Ammon's horn (tissue), 1 donor: Measurements from ENCODE around the gene PSD2.
A peak's percentile ranks its signal among the peaks of the same experiment; 100 is the strongest.

Experiments used
- DNase-seq: peaks from one replicate; pipeline ENCODE4 v3.0.0-alpha.2; 2016; ENCODE audit warnings: low spot score

The PSD2 gene

DNA sequence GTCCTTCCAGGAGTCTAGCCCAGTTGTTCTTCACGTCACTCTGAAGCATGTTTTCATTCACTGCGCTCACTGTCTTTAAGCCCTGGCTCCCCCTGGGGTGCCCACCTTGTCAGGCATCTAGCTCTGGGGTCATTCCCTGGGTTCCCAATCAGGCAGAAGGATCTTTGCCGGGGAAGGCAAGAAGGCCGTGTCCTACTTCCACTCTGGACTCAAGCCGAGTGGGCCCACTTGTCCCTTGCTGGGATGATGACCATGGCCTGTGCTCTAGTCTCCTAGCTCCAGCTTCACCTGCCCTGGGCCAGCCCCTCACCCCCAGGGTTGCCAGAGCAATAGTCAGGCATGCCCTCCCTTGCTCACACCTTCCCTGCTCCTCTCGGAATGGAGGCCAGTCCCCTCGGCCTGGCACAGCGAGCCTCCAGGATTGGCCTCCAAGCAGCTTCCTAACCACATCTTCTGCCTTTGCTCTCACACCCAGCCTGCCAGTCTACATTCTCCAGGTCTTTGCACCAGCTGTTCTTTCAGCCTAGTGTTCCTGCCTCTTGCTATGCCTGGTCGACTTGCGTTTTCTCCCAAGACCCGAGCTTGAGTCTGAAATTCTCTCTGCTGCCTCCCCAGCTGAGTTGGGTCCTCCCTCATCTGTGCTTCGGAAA is 32.2 kb upstream of the PSD2 start:
- peak; percentile 8 for DNase-seq

DNA sequence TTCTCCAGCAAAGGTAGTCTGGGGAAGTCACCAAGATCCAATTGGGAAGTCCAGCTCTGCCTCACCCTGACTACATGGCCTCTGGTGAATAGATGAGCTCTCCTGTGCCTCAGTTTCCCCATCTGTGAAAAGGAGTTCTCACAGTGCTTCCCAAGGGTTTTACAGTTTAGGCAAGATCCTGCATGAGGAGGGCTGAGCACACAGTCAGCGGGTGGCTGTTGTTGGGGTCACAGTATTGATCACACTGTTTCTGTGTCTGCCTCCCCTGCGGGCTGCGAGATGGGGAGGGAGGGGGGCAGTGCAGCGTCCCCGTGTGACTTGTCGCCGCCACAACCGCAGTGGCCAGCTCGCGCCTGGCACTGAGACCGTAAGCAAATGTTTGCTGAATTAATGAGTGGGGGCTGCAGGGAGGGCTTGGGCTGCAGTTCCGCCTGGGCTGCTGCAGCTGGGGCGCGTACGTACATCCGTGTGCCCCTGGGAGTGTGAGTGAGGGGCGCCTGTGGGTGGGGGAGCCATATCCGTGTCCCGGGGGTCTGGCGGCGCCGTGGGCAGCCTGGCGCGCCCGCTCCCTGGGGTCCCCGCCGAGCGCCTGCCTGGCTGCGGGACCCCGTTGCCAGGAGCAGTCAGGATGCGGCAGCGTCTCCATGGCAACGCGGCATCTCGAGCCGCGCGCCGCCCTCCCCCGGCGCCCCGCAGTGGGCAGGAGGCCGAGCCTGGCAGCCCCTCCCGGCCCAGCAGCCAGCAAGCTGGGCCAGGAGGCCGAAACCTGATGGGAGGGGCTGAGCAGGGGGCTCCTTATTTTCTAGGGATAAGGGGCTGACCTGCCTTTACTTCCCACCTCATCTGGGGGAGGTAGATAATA is 31.4 kb upstream of the PSD2 start:
- DNase-seq, result peak; percentile 88

DNA sequence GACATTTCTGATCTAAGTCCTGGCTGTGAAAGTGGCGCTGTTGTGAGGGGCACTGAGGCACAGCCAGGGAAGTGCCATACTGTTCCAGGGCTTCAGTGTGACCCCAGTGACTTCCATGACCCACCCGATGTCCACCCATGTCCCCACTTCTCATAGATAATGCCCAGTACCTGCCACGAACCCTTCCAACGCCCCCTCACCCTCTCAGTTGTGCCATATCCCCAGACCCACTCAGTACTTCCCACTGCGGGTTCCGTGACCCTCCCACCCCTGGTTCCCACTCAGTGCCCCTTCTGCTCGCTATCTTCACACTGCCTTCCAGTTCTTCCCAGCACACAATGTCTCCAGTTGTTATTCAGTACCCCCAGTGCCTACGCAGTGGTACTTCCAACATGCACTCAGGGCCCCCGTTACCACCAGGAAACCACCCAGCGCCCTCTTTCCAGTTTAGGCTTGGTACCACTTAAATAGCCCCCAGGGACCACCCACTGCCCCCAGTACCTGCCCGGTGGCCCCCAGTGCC is 30.7 kb upstream of the PSD2 start:
- DNase-seq, result peak; percentile 40

DNA sequence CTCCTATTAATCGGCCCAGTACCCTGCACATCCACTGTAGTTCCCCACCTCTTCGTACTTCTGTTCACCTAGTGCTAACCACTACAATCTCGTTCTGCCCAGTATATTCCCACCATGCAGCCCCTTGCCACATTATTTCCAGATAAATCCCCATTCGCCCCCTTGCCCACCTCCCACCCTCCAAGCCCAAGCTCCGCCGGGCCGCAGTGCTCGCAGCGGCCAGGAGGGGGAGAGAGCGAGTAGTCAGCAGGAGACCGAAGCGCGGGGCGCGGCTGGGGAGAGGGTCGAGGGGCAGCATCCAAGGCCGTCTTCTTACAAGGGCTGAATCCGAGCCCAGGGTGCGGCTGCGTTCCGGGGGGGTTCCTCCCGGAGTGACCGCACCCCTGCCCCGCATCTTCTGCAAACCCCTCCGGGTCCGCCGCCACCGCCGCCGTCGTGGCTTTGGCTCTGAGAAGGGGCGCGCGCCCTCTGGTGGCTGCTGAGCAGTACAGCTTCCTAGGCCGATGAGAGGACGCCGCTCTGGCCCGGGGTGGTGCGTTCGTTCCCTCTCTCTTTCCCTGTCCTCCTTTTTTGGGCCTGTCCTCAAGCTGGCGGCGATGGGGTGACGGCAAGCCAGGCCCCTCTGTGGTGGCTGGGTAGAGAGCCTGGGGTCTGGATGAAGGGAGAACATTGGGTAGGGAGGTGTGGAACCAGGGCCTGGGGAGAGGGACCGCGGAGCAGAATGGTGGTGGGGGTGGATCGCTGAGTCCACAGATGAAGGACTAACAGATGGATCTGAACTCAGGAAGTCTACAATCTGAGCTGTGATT is 30.0 kb upstream of the PSD2 start:
- peak; percentile 88 for DNase-seq

DNA sequence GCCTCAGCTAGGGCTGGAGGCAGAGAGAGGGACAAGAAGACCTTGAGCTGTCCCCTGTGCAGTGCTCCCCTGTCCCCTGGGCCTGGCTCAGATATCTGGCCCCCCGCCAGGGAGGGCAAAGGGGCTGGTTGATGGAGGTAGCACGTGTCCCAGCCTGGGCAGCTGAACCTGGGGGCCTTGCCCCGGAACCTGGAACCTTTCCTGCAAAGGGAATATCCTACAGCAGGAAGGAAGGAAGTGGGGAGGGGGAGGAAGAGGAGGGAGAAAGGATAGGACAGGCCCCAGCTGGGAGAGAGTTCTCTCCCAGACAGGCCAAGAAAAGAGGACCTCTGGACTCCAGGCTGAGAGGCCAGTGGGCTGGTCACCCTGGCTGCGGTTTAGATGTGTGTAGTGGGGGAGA is 27.6 kb upstream of the PSD2 start:
- DNase-seq, result no peak

DNA sequence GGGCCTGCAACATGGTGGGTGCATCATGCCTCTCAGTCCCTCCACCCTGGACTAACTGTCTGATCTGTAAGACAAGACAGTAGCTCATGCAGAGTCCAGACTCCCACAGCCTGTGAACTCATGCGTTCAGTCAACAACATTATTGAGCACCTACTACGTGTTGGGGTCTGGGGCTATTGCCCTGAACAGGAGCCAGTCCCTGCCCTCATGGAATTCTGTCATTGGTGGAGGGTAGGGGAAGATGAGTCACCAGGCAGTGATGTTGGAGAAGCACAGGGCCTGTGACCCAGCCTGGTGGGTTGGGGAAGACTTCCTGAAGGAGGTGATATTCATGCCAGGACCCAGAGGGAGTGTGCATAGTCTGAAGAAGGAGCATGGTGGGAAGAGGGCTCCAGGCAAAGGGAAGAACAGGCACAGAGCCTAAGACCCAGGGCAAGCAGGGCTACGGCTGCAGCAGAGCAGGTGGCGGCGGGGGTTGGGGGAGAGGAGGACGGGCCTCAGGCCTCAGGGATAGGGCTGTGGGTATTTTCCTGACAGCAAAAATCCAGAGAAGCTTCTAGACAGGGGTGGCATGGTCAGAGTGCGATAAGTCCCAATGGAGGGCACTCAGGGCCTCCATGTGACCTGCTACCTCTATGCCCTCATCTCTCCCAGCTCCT is 26.7 kb upstream of the PSD2 start:
- DNase-seq, result no peak

DNA sequence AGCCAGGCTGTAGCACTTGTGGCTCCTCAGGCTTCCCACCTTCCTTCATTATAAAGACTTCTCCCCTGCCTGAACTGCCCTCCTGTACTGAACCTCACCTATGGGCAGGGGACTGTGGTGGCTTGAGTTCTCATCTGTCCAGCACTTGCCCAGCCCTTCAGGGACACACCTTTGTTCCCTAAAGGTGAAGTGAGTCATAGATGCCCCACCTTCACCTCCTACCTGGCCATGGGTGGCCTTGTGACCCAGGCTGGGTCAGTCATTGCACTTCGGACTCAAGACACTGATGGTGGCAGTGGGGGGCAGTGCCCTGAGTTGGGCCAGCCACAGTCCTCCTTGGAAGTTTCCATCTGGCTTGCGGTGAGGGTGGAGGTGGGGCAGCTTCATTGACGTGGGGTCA is 26.1 kb upstream of the PSD2 start:
- no peak for DNase-seq

DNA sequence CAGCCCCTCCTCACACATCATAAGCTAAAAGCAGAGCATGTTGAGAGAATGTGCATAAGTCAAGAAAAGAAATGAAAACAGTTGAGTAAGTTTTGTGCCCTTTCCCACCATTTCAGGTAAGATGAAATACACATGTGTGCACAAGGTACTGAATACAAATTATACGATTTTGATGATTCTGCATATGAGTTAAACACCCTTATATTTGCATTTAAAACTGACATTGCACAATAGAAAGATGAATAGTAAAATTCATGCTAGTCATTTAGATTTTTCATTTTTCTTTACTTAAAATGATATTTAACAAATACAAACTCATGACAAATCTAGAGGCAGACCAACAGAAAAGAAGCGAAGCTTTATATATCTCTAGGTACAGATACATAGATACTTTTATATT is 24.9 kb upstream of the PSD2 start:
- no peak for DNase-seq

DNA sequence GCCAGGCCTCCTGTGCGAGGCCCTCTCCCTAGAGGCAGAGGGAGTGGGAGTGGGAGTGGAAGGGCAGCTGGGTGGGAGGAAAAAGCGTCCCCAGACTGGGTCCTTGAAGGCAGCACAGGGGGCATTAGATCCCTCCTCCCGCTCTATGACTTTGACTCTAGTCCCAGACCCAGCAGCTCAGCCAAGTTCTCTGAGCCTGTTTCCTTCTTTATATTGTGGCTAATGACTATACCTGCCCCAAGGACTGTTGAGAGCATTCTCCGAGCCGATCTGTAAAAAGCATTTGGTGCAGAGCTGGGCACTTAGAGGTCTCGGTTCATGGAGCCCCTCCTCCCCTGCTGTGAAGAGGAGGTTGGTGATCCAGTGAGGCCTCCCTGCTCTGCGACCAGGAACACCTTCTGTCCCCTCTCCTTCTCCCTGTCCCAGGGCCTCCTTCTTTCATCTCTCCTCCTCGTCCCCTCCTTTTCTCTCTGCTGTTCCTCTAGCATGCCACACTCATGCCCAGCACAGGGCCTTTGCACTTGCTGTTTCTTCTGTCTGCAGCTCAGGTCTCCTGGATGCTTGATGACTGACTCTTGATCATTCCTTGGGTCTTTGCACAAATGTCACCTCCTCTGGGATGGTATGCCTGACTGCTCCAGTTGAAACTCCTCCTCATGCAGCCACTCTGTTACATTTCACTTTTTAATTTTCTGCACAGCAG is 23.4 kb upstream of the PSD2 start:
- DNase-seq, result no peak

DNA sequence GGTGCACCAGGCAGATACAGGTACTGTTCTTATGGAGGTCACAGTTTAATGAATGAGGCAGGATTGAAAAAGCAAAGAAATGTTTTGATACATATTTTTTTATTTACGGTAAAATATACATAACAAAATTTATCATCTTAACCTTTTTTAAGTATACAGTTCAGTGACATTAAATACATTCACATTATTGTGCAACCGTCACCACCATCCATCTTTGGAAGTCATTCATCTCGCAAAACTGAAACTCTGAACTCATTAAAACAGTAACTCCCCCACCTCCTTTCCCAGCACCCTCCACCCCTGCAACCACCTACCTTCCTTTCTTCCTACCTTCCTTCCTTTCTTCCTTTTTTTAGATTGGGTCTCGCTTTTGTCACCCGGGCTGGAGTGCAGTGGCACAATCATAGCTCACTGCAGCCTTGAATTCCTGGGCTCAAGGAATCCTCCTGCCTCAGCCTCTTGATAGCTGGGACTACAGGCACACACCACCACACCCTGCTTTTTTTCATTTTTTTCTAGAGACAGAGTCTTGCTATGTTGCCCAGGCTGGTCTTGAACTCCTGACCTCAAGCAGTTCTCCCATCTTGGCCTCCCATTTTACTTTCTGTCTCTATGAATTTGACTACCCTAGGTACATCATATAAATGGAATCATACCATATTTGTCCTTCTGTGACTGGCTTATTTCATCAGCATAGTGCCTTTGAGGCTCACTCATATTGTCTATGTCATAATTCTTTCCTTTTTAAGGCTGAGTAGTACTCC is 22.5 kb upstream of the PSD2 start:
- no peak for DNase-seq

DNA sequence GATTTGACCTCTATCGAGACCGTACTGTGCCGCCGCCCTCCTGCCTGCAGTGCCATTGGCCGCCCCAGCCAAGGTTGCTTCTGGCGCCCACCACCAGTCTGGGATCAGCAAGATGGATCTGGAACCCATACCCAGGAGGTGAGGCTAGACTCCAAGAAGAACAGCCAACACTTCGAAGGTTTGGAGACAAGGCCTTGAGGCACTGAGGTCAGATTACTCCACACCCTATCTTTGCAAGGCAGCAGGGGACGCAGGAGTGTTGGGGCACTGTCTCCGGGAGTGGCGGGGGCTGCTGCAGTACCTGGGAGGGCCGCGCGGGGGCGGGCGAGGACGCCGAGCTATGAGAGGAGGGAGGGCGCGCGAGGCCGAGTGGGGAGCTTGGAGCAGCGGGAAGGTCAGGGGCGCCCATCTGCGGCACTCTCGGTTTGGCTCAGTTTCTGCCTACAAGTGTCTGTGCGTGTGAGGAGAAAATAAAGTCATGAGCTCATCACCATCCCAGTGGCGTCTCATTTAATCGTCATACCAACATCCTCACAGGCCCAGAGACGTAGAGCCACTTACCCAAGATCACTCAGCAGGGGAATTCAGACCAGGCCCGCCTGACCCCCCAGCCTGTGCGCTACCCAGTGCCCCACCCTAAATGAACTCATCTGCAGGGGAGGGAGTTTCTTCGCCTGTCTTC is 20.5 kb upstream of the PSD2 start:
- peak; percentile 79 for DNase-seq

DNA sequence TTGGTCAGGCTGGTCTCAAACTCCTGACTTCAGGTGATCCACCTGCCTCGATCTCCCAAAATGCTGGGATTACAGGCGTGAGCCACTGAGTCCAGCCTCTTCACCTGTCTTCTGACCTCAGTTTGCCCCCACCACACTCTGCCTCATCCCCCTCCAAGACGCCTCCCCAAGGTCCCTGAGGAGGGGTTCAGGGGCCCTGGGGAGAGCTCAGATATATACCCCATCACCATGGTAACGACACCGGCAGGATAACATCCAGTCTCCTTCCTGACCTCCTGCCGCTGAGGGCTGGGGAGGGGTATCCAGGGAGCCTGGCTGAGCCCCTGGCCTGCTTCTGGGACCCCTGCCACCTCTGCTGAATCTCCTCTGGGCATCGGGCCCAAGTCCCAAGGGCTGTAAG is 19.7 kb upstream of the PSD2 start:
- no peak for DNase-seq

DNA sequence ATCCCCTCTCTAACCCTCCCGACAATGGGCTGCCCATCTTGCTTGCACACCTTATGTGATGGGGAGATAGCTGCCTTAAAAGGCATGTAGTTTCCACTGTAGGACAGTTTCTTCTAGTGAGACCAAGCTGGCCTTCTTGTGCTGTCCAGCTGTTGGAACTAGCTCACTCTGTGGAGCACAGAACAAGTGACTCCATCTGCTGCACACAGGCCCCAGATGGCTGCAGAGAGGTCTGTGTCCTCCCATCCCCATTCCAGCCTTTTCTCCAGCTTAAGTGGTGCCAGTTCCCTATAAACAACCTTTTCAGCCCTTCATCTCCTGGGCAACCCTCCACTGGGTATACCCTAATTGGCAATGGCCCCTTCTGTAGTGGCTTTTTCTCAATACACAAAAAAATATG is 18.7 kb upstream of the PSD2 start:
- no peak for DNase-seq

DNA sequence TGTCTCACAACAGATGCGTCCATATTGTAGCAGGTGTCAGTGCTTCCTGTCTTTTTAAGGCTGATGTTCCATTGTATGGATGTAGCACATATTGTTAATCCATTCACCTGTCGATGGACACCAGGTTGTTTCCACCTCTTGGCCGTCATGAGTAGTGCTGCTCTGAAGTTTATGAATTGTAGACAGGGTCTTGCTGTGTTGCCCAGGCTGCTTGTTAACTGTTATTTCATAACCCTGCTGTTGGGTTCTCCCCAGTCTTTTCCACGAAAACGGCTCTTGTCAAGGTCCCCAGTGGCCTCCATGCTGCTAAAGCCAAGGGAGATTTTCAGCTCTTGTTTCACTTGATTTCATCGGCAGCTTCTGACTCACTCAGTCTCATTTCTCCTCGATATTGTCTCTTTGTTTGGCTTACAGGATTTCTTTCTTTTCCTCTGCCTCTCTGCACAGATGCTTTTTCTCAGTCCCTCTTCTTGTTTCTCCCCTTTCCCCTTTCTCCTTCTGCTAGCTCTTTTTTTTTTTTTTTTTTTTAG is 12.1 kb upstream of the PSD2 start:
- DNase-seq, result no peak

DNA sequence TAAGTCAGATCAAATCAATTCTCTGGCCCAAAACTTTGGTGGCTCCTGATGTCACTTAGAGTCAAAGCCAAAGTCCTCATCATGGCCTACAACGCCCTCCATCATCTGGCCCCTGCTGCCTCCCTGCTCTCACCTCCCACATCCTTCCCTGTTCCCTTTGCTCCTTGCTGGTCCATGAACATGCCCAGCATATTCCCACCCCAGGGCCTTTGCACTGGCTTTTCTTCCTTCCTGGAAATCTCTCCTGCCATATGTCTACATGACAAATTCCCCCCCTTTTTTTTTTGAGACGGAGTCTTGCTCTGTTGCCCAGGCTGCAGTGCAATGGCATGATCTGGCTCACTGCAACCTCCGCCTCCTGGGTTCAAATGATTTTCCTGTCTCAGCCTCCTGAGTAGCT is 11.1 kb upstream of the PSD2 start:
- no peak for DNase-seq

DNA sequence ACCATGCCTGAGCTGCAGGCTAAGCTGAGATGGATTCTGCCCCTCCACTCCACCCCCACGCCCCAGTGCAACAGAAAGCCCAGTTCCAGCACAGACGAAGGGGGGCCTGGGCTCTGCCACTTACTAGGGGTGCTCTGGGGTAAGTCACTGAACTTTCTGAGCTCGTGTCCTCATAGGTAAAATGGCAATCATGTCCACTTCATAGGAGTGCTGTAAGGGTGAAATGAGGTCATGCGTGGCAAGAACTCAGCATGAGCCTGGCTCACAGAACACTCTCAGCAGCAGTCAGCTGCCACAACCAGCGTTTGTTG is 8.4 kb upstream of the PSD2 start:
- no peak for DNase-seq

DNA sequence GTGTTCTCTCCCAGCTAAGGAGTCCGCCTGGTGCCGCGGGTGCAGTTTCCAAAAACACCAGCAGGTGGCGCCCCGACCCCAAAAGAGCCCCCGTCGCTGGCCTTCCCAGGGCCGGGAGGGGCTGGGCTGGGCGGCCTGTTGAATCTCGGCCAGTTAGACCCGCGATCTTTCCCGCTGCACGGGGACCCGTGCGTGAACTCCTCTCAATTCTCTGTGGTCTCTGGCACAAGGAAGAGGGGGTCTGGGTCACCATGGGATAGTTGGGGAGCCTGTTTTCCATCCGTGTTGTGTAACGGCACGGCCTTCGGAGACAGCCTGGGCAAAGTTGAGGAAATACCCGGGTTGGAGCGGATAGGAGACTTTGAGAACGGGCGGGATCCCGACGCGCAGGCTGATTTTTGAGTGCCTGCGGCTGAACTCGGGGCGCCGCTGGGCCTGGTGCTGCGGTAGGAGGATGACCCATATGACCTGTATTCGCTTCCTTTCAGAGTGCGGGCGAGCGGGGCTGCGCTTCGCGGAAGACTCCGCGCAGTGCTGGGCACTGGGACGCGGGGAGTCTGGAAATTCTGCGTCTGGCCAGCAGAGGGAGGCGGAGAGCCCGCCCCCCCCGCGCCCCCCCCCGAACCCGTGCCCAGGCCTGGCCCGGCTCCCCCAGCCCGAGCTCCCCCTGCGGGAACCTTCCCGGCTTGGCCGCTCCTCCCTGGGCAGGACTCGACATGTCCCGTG is 7.9 kb upstream of the PSD2 start:
- DNase-seq, result peak; percentile 89

DNA sequence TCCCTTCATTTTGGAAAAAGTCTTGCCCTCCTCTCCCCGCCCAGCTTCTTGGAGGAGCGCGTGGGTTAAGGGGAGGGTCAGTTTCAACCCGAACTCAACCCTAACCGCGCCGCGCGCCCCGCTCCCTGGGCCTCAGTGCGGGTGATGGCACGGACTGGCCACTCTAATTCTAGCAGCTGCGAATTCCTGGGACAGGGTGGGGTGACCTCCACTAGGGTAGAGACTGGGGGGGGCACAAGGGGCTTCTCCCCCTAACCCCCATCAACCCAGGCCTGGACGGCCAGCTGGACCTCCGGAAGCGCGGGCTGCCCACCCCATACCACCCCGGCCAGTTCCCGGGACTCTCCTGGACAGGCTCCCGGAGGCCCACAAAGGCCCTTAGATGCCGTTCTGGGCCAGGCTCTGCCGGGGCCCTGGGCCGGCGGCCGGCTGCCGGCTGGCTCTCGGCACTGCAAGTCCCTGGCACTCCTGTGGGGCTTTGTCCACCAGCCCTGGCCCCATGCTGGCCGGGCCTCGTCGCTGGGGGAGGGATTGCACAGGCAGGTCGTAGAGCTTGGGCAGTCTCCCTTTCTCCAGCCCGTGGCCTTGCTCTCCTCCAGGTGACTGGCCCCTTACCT is 7.2 kb upstream of the PSD2 start:
- DNase-seq, result peak; percentile 88
